Mesothelial cell of epicardium (in vitro differentiated cells): ENCODE measurements around the gene CYP26A1. TPM values are rescaled to one million over a fixed set of nuclear protein-coding genes. Genes with fewer than 3 reads are reported as not detected.
A peak's percentile ranks its signal among the peaks of the same experiment; 100 is the strongest.

Experiments
- DNase-seq, 2 experiments: peaks; one replicate each; pipeline ENCODE4 v3.0.0; 2021; ENCODE audit warnings: low spot score in 2 of 2; ENCODE audit not compliant: unreplicated experiment in 2 of 2
- H3K27ac Mint-ChIP-seq: 2 replicates; pipeline ENCODE4 v1.8.0; 2021; ENCODE audit warnings: mixed read lengths
- H3K27me3 Mint-ChIP-seq: 2 replicates; pipeline ENCODE4 v1.8.0; 2021; ENCODE audit warnings: low read depth, mixed read lengths
- H3K36me3 Mint-ChIP-seq: 2 replicates; pipeline ENCODE4 v1.8.0; 2021; ENCODE audit warnings: mixed read lengths
- H3K4me1 Mint-ChIP-seq: 2 replicates; pipeline ENCODE4 v1.8.0; 2021; ENCODE audit warnings: mixed read lengths
- H3K4me3 Mint-ChIP-seq: 2 replicates; pipeline ENCODE4 v1.8.0; 2021; ENCODE audit warnings: mild to moderate bottlenecking, moderate library complexity, mixed read lengths
- H3K9me3 Mint-ChIP-seq: 2 replicates; pipeline ENCODE4 v1.8.0; 2021; ENCODE audit warnings: mixed read lengths
- CTCF ChIP-seq: fragments of 200-600 bp; sonication (generic); IDR thresholded peaks from one replicate; pipeline ENCODE4 v1.5.0; 2021; ENCODE audit warnings: antibody characterized with exemption; ENCODE audit not compliant: unreplicated experiment
- total RNA-seq: library from RNA; stranded (reverse); gene quantifications from 3 replicates; pipeline ENCODE4 v1.2.1, GENCODE V29; 2021

Gene CYP26A1
- total RNA-seq, 1 donor from 2014 or later, result 76.0 TPM

GRCh38 chr10:93071674-93072224 lies 1.9 kb upstream of the CYP26A1 start:
- peaks cover 82% of the 10 kb centered on the region for H3K27me3 Mint-ChIP-seq
- peak overlapping the region; percentile 77 for H3K27ac Mint-ChIP-seq

GRCh38 chr10:93072225-93072712 lies 1.4 kb upstream of the CYP26A1 start:
- Mint-ChIP-seq H3K27ac (peak overlapping the region; percentile 77), H3K36me3 (no peaks in the 10 kb centered on the region), H3K4me1 (peaks cover 60% of the 10 kb centered on the region), H3K4me3 (peak overlapping the region; percentile 96), H3K27me3 (peaks cover 77% of the 10 kb centered on the region), H3K9me3 (no peaks in the 10 kb centered on the region)
- DNase-seq, result no peak
- no peak for TF ChIP-seq CTCF

More at GRCh38 chr10:93071674-93072224, 1.9 kb upstream of the CYP26A1 start:
- H3K9me3 Mint-ChIP-seq, result no peaks in the 10 kb centered on the region
- H3K4me1 Mint-ChIP-seq, result peaks cover 57% of the 10 kb centered on the region
- no peak for TF ChIP-seq CTCF
- H3K4me3 Mint-ChIP-seq, result peak overlapping the region; percentile 96
- DNase-seq, result no peak
- H3K36me3 Mint-ChIP-seq, result no peaks in the 10 kb centered on the region

- Mint-ChIP-seq H3K4me3 (peak overlapping the region; percentile 96), H3K36me3 (no peaks in the 10 kb centered on the region), H3K27ac (no peak overlapping the region), H3K4me1 (peaks cover 62% of the 10 kb centered on the region), H3K27me3 (peaks cover 70% of the 10 kb centered on the region), H3K9me3 (no peaks in the 10 kb centered on the region)
- no peak for TF ChIP-seq CTCF
- DNase-seq, result no peak
These were observed 767 bp upstream of the CYP26A1 start for GRCh38 chr10:93072713-93073538.

- peaks cover 58% of the 10 kb centered on the region for H3K27me3 Mint-ChIP-seq
- no peak for TF ChIP-seq CTCF
- H3K9me3 Mint-ChIP-seq, result no peaks in the 10 kb centered on the region
- DNase-seq, result peak in 1 of 2 experiments; percentile 65
- peak overlapping the region; percentile 92 for H3K27ac Mint-ChIP-seq
- peak overlapping the region; percentile 96 for H3K4me3 Mint-ChIP-seq
- no peaks in the 10 kb centered on the region for H3K36me3 Mint-ChIP-seq
- peaks cover 61% of the 10 kb centered on the region for H3K4me1 Mint-ChIP-seq
These were observed 479 bp downstream of the CYP26A1 start for GRCh38 chr10:93074147-93074596.

- Mint-ChIP-seq H3K9me3 (no peaks in the 10 kb centered on the region), H3K27me3 (peaks cover 53% of the 10 kb centered on the region), H3K4me3 (peak overlapping the region; percentile 96), H3K36me3 (no peaks in the 10 kb centered on the region), H3K4me1 (peaks cover 67% of the 10 kb centered on the region), H3K27ac (peak overlapping the region; percentile 92)
- TF ChIP-seq CTCF, result no peak
- DNase-seq, result no peak
These were observed 1.1 kb downstream of the CYP26A1 start for GRCh38 chr10:93074597-93075368.
